HepG2 (cell line): ENCODE measurements around the gene CSNK1D. TPM values are rescaled to one million over a fixed set of nuclear protein-coding genes. Genes with fewer than 3 reads are reported as not detected.

Experiments
- ATF2 ChIP-seq: sonication (generic); formaldehyde crosslinking; IDR thresholded peaks from 2 replicates; pipeline ENCODE4 v1.4.0; 2020; ENCODE audit warnings: missing genetic modification reagents
- BORCS8-MEF2B ChIP-seq: sonication (generic); formaldehyde crosslinking; IDR thresholded peaks from 2 replicates; pipeline ENCODE4 v1.8.0; 2022; ENCODE audit warnings: mild to moderate bottlenecking, missing genetic modification reagents
- FUBP1 ChIP-seq: sonication (generic); formaldehyde crosslinking; IDR thresholded peaks from 2 replicates; pipeline ENCODE4 v1.5.1; 2020; ENCODE audit warnings: missing genetic modification reagents, mild to moderate bottlenecking, borderline replicate concordance
- HNF4G ChIP-seq, 2 experiments: sonication (generic) in 1 of 2; formaldehyde crosslinking in 1 of 2; IDR thresholded peaks; 2 replicates each; pipeline versions ENCODE4 v1.4.0 to v1.6.1; 2011 to 2020; ENCODE audit warnings: borderline replicate concordance in 2 of 2, low read depth in 2 of 2, mild to moderate bottlenecking in 2 of 2, low read length in 1 of 2, missing genetic modification reagents in 1 of 2, moderate library complexity in 1 of 2
- HNRNPH1 ChIP-seq: fragments of 200-400 bp; formaldehyde crosslinking; optimal IDR thresholded peaks from 2 replicates; pipeline ENCODE3; 2017; ENCODE audit warnings: mild to moderate bottlenecking, low read depth, low read length
- IRF1 ChIP-seq: sonication (generic); formaldehyde crosslinking; IDR thresholded peaks from 2 replicates; pipeline ENCODE4 v1.4.0; 2020; ENCODE audit warnings: low read depth, mild to moderate bottlenecking, missing genetic modification reagents
- NR2F6 ChIP-seq, 2 experiments: IDR thresholded peaks; 2 replicates each; pipeline ENCODE4 v1.6.1; 2016; ENCODE audit warnings: antibody characterized with exemption in 1 of 2, mild to moderate bottlenecking in 1 of 2
- PCBP2 ChIP-seq: fragments of 200-400 bp; formaldehyde crosslinking; optimal IDR thresholded peaks from 2 replicates; pipeline ENCODE3; 2018; ENCODE audit warnings: low read length, low read depth; ENCODE audit not compliant: poor library complexity, severe bottlenecking
- SMARCE1 ChIP-seq: fragments of 450-650 bp; IDR thresholded peaks from 2 replicates; pipeline ENCODE4 v1.6.1; 2017; ENCODE audit warnings: borderline replicate concordance
- ZNF142 ChIP-seq: sonication (generic); formaldehyde crosslinking; IDR thresholded peaks from 2 replicates; pipeline ENCODE4 v1.4.0; 2020; ENCODE audit warnings: missing genetic modification reagents
- ZNF280B ChIP-seq: sonication (generic); formaldehyde crosslinking; IDR thresholded peaks from 2 replicates; pipeline ENCODE4 v1.5.0; 2020; ENCODE audit warnings: missing genetic modification reagents, mild to moderate bottlenecking, borderline replicate concordance
- ZNF556 ChIP-seq: sonication (generic); formaldehyde crosslinking; IDR thresholded peaks from 2 replicates; pipeline ENCODE4 v1.4.0; 2020; ENCODE audit warnings: mild to moderate bottlenecking, missing genetic modification reagents, borderline replicate concordance
- ZNF564 ChIP-seq: sonication (generic); formaldehyde crosslinking; IDR thresholded peaks from 2 replicates; pipeline ENCODE4 v1.8.1; 2023; ENCODE audit warnings: mild to moderate bottlenecking, missing genetic modification reagents
- ZSCAN20 ChIP-seq: sonication (generic); formaldehyde crosslinking; IDR thresholded peaks from 2 replicates; pipeline ENCODE4 v1.4.0; 2020; ENCODE audit warnings: missing genetic modification reagents, mild to moderate bottlenecking, borderline replicate concordance
- polyA plus RNA-seq, 8 experiments: library from polyadenylated mRNA; depleted of rRNA in 3 of 8; stranded (reverse) in 7 of 8; unstranded in 1 of 8; fragments of >200 nt; fragmentation: Illumina TruSeq in 4 of 8; extraction: Trizol in 4 of 8; gene quantifications; 2 replicates each; pipeline versions ENCODE4 v1.2.1 to v1.2.3, GENCODE V29; 2011 to 2016; ENCODE audit warnings: low read depth in 4 of 8, missing spikeins in 1 of 8, mixed read lengths in 1 of 8; ENCODE audit not compliant: insufficient read depth in 1 of 8
- total RNA-seq, 5 experiments: library from RNA; depleted of rRNA; stranded (reverse); fragments of >200 nt; fragmentation: Illumina TruSeq; extraction: Trizol; gene quantifications; 2 replicates each; pipeline ENCODE4 v1.2.3, GENCODE V29; 2016; ENCODE audit warnings: low read depth in 1 of 5

Gene CSNK1D
- total and polyA plus RNA-seq, 2 of the 13 experiments (the other 11 are each of a cell fraction or from before 2014, with no cell fraction given), result 31.5 to 128 TPM

- TF ChIP-seq ZNF556 (CRISPR knock-in tag) (peak; percentile 100), SMARCE1 (no peak), ZNF280B (no peak), BORCS8-MEF2B (CRISPR knock-in tag) (0 out of 2 replicates have a peak, but pooled peaks have one; percentile 46), ZSCAN20 (CRISPR knock-in tag) (no peak), HNF4G (IDR thresholded peaks at IDR 0.05; ENCODE audit: borderline replicate concordance, low read depth, low read length) (no peak), HNF4G (CRISPR knock-in tag; IDR thresholded peaks at IDR 0.05; ENCODE audit: borderline replicate concordance, low read depth) (no peak), HNRNPH1 (peak; percentile 50), IRF1 (no peak), PCBP2 (no peak), ATF2 (CRISPR knock-in tag) (peak; percentile 55; the same call in 1 of the 2 replicates), FUBP1 (CRISPR knock-in tag) (0 out of 2 replicates have a peak, but pooled peaks have one; percentile 45), ZNF142 (no peak), NR2F6 (IDR thresholded peaks at IDR 0.05) (no peak), NR2F6 (CRISPR knock-in tag; IDR thresholded peaks at IDR 0.05) (peak; percentile 72), ZNF564 (no peak)
Measured at GRCh38 chr17:82205720-82206508, 67.6 kb downstream of the CSNK1D start (continued).
